ENCODE results near the gene CSH2. TPM values are rescaled to one million over a fixed set of nuclear protein-coding genes. Genes with fewer than 3 reads are reported as not detected.
"Not testable (repeated sequence)": the region's sequence is repeated elsewhere in the genome, so short reads cannot be mapped to it uniquely, and the experiment has no call there.

Gene CSH2
- total and polyA plus RNA-seq, 2 donors (not counting 1 experiment from before 2014, with no cell fraction given) = not detected

GRCh38 chr17:63918305-63918704 is 44.8 kb upstream of the CSH2 start:
- Histone ChIP-seq H3K9me3 (ENCODE audit: control extremely low read depth in 1 of 3, control insufficient read depth in 2 of 3, insufficient read depth in 1 of 3, low read length in 2 of 3) (no peaks in the 10 kb centered on the region), H3K27ac (ENCODE audit: low read length in 2 of 2) (no peak overlapping the region), H3K4me1 (ENCODE audit: control insufficient read depth in 2 of 2, insufficient read depth in 2 of 2, low read length in 2 of 2) (peaks cover 62 to 80% of the 10 kb centered on the region in 2 donors), H3K4me2 (replicated peaks; ENCODE audit: low read depth, low read length, poor library complexity, severe bottlenecking) (no peak overlapping the region), H4K20me1 (ENCODE audit: control insufficient read depth, insufficient read depth, low read length, poor library complexity, severe bottlenecking) (no peaks in the 10 kb centered on the region), H3K79me2 (ENCODE audit: control insufficient read depth, insufficient read depth, low read length) (peaks cover 22% of the 10 kb centered on the region), H3K9ac (ENCODE audit: low read length) (no peak overlapping the region), H3K4me3 (ENCODE audit: control extremely low read depth in 1 of 5, extremely low read depth in 1 of 5, insufficient read depth in 1 of 5, low read depth in 2 of 5, low read length in 4 of 5) (no peak overlapping the region), H3K36me3 (replicated peaks in 1 of 2; ENCODE audit: control extremely low read depth in 1 of 2, control insufficient read depth in 1 of 2, extremely low read depth in 1 of 2, insufficient read depth in 2 of 2, low read length in 1 of 2) (no peaks in the 10 kb centered on the region), H3K27me3 (replicated peaks in 1 of 4; ENCODE audit: control extremely low read depth in 1 of 4, control insufficient read depth in 3 of 4, insufficient read depth in 4 of 4, low read length in 3 of 4) (no peaks in the 10 kb centered on the region), H2AFZ (ENCODE audit: insufficient read depth, low read depth, low read length, poor library complexity, severe bottlenecking) (no peak overlapping the region)
- CTCF ChIA-PET = interaction anchor here (0.9 to 26.0 kb wide), 20 partner anchors 7 to 214 kb away, joined by 3 to 834 read pairs (median 14); partner anchors contain the start of genes CD79B, CSHL1, GH2 and ICAM2
- ATAC-seq (ENCODE audit: low read depth) (no peak), DNase-seq (peak; percentile 11)
- POLR2A ChIA-PET = interaction anchor here (3.2 to 6.8 kb wide), 3 partner anchors 13 to 32 kb away, joined by 21 to 160 read pairs (median 68); partner anchors contain the start of gene CD79B
- intact Hi-C loops (cut with micrococcal nuclease) = loop anchor here (2.0 kb wide), 1 partner anchor 72 kb away; no protein-coding TSS in a partner anchor
- Mint-ChIP-seq H3K27me3 (no peaks in the 10 kb centered on the region), H3K27ac (peak overlapping the region; percentile 53), H3K4me1 (peaks cover 74% of the 10 kb centered on the region), H3K9me3 (ENCODE audit: insufficient read depth) (no peaks in the 10 kb centered on the region), H3K4me3 (no peak overlapping the region)
- TF ChIP-seq CTCF (IDR thresholded peaks at IDR 0.05) (no peak), EZH2 (IDR thresholded peaks at IDR 0.05; ENCODE audit: borderline replicate concordance, insufficient read depth, low read depth, low read length, poor library complexity, severe bottlenecking) (no peak)
- 94% methylated on average over 9 of the region's 10 CpGs for WGBS (ENCODE audit: insufficient coverage)

- no peaks in the 10 kb centered on the region for H3K27me3 ChIP-seq (replicated peaks in 1 of 4; ENCODE audit: control extremely low read depth in 1 of 4, control insufficient read depth in 3 of 4, insufficient read depth in 4 of 4, low read length in 3 of 4)
- ATAC-seq (ENCODE audit: low read depth) (no peak), DNase-seq (no peak)
- peaks cover 73% of the 10 kb centered on the region for H3K4me1 Mint-ChIP-seq
- ChIA-PET CTCF (interaction anchor here (2.9 to 26.0 kb wide), 8 partner anchors 13 to 215 kb away, joined by 13 to 834 read pairs (median 116); partner anchors contain the start of genes CD79B and ICAM2), POLR2A (interaction anchor here (3.2 to 6.8 kb wide), 3 partner anchors 14 to 32 kb away, joined by 21 to 160 read pairs (median 68); partner anchors contain the start of gene CD79B)
- no peak overlapping the region for H3K4me2 ChIP-seq (replicated peaks; ENCODE audit: low read depth, low read length, poor library complexity, severe bottlenecking)
- H2AFZ ChIP-seq (ENCODE audit: insufficient read depth, low read depth, low read length, poor library complexity, severe bottlenecking) = no peak overlapping the region
- no peaks in the 10 kb centered on the region for H3K36me3 ChIP-seq (replicated peaks in 1 of 2; ENCODE audit: control extremely low read depth in 1 of 2, control insufficient read depth in 1 of 2, extremely low read depth in 1 of 2, insufficient read depth in 2 of 2, low read length in 1 of 2)
- H3K4me3 Mint-ChIP-seq = no peak overlapping the region
- H3K27me3 Mint-ChIP-seq = no peaks in the 10 kb centered on the region
- no peaks in the 10 kb centered on the region for H3K9me3 Mint-ChIP-seq (ENCODE audit: insufficient read depth)
- H3K27ac Mint-ChIP-seq = no peak overlapping the region
- no peak overlapping the region for H3K4me3 ChIP-seq (ENCODE audit: control extremely low read depth in 1 of 5, extremely low read depth in 1 of 5, insufficient read depth in 1 of 5, low read depth in 2 of 5, low read length in 4 of 5)
- no peaks in the 10 kb centered on the region for H3K9me3 ChIP-seq (ENCODE audit: control extremely low read depth in 1 of 3, control insufficient read depth in 2 of 3, insufficient read depth in 1 of 3, low read length in 2 of 3)
- H4K20me1 ChIP-seq (ENCODE audit: control insufficient read depth, insufficient read depth, low read length, poor library complexity, severe bottlenecking) = no peaks in the 10 kb centered on the region
- H3K27ac ChIP-seq (ENCODE audit: low read length in 2 of 2) = no peak overlapping the region
- WGBS (ENCODE audit: insufficient coverage) = 95% methylated on average over 13 of the region's 13 CpGs
- TF ChIP-seq CTCF (IDR thresholded peaks at IDR 0.05) (no peak), EZH2 (IDR thresholded peaks at IDR 0.05; ENCODE audit: borderline replicate concordance, insufficient read depth, low read depth, low read length, poor library complexity, severe bottlenecking) (no peak)
- no peak overlapping the region for H3K9ac ChIP-seq (ENCODE audit: low read length)
- H3K4me1 ChIP-seq (ENCODE audit: control insufficient read depth in 2 of 2, insufficient read depth in 2 of 2, low read length in 2 of 2) = peaks cover 57 to 73% of the 10 kb centered on the region in 2 donors
- H3K79me2 ChIP-seq (ENCODE audit: control insufficient read depth, insufficient read depth, low read length) = peaks cover 22% of the 10 kb centered on the region
- intact Hi-C loops (cut with micrococcal nuclease) = loop anchor here (2.0 kb wide), 1 partner anchor 73 kb away; no protein-coding TSS in a partner anchor
Observed at GRCh38 chr17:63917646-63918045, 44.2 kb upstream of the CSH2 start.

GRCh38 chr17:63917206-63917605 is 43.7 kb upstream of the CSH2 start:
- H2AFZ ChIP-seq (ENCODE audit: insufficient read depth, low read depth, low read length, poor library complexity, severe bottlenecking); H4K20me1 ChIP-seq (ENCODE audit: control insufficient read depth, insufficient read depth, low read length, poor library complexity, severe bottlenecking); H3K27me3 ChIP-seq (replicated peaks in 1 of 4; ENCODE audit: control extremely low read depth in 1 of 4, control insufficient read depth in 3 of 4, insufficient read depth in 4 of 4, low read length in 3 of 4); DNase-seq; H3K9me3 ChIP-seq (ENCODE audit: control extremely low read depth in 1 of 3, control insufficient read depth in 2 of 3, insufficient read depth in 1 of 3, low read length in 2 of 3); H3K4me3 Mint-ChIP-seq; H3K27me3 Mint-ChIP-seq; ATAC-seq (ENCODE audit: low read depth); intact Hi-C loops (cut with micrococcal nuclease); H3K4me2 ChIP-seq (replicated peaks; ENCODE audit: low read depth, low read length, poor library complexity, severe bottlenecking); H3K9me3 Mint-ChIP-seq (ENCODE audit: insufficient read depth); H3K27ac ChIP-seq (ENCODE audit: low read length in 2 of 2); H3K4me3 ChIP-seq (ENCODE audit: control extremely low read depth in 1 of 5, extremely low read depth in 1 of 5, insufficient read depth in 1 of 5, low read depth in 2 of 5, low read length in 4 of 5); H3K36me3 ChIP-seq (replicated peaks in 1 of 2; ENCODE audit: control extremely low read depth in 1 of 2, control insufficient read depth in 1 of 2, extremely low read depth in 1 of 2, insufficient read depth in 2 of 2, low read length in 1 of 2); H3K9ac ChIP-seq (ENCODE audit: low read length); H3K27ac Mint-ChIP-seq: not testable (repeated sequence)
- WGBS (ENCODE audit: insufficient coverage) = 100% methylated on average over 1 of the region's 11 CpGs
- POLR2A ChIA-PET = interaction anchor here (3.7 to 6.8 kb wide), 2 partner anchors 29 to 33 kb away, joined by 21 to 160 read pairs; no protein-coding TSS in a partner anchor
- peaks cover 22% of the 10 kb centered on the region for H3K79me2 ChIP-seq (ENCODE audit: control insufficient read depth, insufficient read depth, low read length)
- H3K4me1 Mint-ChIP-seq = peaks cover 70% of the 10 kb centered on the region
- H3K4me1 ChIP-seq (ENCODE audit: control insufficient read depth in 2 of 2, insufficient read depth in 2 of 2, low read length in 2 of 2) = peaks cover 53 to 72% of the 10 kb centered on the region in 2 donors
- CTCF ChIA-PET = interaction anchor here (2.9 to 26.0 kb wide), 7 partner anchors 17 to 216 kb away, joined by 42 to 834 read pairs (median 185); partner anchors contain the start of genes CD79B, ERN1 and ICAM2
